ENCODE data around the gene OS9.

The OS9 gene

DNA sequence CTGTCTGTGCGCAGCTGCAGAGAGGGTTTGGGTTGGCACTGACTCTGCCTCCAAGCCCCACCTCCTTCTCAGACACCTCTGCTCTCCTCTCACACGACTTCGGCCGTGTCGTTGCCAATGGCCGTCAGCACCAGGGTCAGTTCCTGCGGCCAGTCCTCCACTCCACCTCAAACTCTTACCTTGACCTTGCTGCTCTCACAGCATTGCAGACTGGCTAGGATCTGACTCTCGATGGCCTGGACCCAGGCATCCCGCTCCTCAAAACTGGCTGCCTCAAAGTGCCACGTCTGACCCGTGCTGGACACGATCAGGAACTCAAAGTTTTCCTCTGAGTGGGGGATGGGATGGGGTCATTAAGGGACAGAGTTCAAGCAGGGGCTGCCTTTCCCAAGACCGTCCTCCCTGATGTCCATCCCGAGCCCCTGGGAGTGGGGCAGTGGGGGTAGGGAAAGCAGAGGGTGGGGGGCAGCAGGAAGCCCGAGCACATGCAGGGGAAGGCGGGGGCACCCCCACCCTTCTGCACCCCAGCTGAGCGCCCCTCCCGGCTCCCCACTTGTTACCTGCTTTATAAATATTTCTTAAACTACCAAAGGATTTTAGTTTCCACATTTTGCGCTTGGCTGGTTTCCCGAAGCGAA lies 33.9 kb downstream of the OS9 start:
- in situ Hi-C loops (cut with HindIII; ENCODE audit: low sequenced_read_pairs) = no loop called here
- no peak for DNase-seq (ENCODE audit: low read depth)
- TF ChIP-seq, protein P1, sequence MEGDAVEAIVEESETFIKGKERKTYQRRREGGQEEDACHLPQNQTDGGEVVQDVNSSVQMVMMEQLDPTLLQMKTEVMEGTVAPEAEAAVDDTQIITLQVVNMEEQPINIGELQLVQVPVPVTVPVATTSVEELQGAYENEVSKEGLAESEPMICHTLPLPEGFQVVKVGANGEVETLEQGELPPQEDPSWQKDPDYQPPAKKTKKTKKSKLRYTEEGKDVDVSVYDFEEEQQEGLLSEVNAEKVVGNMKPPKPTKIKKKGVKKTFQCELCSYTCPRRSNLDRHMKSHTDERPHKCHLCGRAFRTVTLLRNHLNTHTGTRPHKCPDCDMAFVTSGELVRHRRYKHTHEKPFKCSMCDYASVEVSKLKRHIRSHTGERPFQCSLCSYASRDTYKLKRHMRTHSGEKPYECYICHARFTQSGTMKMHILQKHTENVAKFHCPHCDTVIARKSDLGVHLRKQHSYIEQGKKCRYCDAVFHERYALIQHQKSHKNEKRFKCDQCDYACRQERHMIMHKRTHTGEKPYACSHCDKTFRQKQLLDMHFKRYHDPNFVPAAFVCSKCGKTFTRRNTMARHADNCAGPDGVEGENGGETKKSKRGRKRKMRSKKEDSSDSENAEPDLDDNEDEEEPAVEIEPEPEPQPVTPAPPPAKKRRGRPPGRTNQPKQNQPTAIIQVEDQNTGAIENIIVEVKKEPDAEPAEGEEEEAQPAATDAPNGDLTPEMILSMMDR (IDR thresholded peaks at IDR 0.05; ENCODE audit: low read depth, low read length, missing control alignments) = no peak
- H3K4me3 ChIP-seq (ENCODE audit: low read depth, low read length) = no peak overlapping the region

DNA sequence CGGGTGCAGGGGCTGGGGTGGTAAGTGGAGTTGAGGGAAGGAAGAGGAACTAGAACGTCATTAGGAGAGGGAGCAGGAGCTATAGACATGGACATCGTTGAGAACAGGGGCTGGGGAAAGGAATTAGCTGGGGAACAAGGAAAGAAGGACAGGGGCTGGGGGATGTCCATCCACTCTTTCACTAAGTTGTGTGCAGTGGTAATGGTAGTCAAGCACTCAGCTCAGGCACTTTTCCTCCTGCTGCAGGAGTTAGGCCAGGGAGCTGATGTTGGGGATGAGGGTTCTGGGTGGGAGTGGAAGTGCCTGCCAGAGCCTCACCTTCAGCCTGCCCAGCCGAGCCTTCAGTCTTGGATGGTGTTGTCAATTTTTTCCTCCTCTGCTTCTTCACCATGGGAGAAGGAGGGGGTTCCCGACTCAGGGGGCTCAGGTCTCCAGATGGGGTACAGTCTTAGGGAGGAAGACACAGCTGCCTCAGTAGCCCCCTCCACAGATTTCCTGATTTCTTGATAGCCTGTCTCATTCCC lies 35.5 kb downstream of the OS9 start:
- TF ChIP-seq, protein P1 (IDR thresholded peaks at IDR 0.05; ENCODE audit: low read depth, low read length, missing control alignments) = no peak
- in situ Hi-C loops (cut with HindIII; ENCODE audit: low sequenced_read_pairs) = no loop called here
- DNase-seq (ENCODE audit: low read depth) = no peak
- H3K4me3 ChIP-seq (ENCODE audit: low read depth, low read length) = no peak overlapping the region

DNA sequence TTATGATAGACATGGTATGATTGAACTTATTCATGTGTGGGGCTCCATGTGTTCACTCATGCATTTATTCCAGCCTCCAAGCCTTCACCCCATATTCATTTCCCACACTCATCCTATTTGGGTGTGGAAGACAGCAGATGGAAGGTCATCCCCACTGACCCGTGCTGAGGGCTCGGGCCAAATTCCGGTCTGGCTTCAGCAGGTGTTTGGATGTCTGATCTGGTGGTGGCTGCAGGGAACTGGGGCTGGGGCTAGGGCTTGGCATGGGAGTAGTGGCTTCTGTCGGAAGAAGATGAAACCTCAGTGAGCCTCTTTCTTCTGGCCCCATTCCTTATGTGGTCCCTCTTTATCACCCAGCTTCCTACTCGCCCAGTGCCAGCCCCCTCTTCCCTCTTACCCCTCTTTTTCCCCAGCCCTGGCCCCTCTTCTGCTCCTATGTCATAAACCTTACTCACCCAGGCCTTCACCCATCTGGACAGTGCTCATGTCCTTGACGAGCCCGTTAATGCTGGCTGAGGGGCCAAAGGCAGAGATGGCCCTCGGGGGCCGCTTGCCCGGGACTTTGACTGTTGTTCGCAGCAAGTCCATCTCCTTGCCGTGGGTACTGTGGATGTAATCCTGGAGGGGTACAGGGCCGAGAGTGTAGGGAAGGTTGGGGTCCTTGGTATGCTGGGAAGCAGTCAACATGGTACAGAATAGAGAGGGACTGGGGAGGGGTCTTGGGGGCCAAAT lies 36.6 kb downstream of the OS9 start:
- TF ChIP-seq, protein P1 (IDR thresholded peaks at IDR 0.05; ENCODE audit: low read depth, low read length, missing control alignments) = no peak
- DNase-seq (ENCODE audit: low read depth) = no peak
- no peak overlapping the region for H3K4me3 ChIP-seq (ENCODE audit: low read depth, low read length)
- in situ Hi-C loops (cut with HindIII; ENCODE audit: low sequenced_read_pairs) = no loop called here

DNA sequence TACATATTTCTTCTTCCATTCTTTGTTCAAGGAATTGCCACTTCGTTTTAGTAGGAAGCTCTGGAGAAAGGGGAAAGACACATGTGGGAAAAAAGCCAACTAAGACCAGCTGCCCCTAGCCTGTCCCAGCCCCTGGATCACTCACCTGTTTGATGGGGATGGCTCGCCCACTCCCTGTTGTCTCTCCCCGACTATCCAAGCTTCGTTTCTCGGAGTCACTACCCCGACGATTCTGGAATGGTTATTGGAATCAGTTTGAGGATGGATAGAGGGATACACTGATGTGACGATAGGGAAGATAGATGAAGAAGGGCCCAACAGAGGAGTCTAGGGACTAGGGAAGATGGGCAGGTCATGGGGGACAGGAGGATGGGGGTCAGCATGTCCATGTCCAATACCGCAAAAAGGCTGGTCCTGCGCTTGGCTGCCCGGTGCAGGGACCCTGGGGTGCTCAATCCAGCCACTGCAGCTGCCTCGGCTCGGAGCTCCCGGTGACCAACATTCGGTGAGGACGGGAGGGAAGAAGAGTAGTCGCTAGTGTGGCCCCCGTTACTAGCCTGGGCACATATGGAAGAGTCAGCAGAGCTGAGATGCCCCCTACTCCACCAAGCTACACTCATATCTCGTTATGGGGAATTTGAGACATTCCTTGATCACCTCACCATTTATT lies 37.6 kb downstream of the OS9 start:
- no peak for DNase-seq (ENCODE audit: low read depth)
- no peak overlapping the region for H3K4me3 ChIP-seq (ENCODE audit: low read depth, low read length)
- TF ChIP-seq, protein P1 (IDR thresholded peaks at IDR 0.05; ENCODE audit: low read depth, low read length, missing control alignments) = no peak
- in situ Hi-C loops (cut with HindIII; ENCODE audit: low sequenced_read_pairs) = no loop called here

DNA sequence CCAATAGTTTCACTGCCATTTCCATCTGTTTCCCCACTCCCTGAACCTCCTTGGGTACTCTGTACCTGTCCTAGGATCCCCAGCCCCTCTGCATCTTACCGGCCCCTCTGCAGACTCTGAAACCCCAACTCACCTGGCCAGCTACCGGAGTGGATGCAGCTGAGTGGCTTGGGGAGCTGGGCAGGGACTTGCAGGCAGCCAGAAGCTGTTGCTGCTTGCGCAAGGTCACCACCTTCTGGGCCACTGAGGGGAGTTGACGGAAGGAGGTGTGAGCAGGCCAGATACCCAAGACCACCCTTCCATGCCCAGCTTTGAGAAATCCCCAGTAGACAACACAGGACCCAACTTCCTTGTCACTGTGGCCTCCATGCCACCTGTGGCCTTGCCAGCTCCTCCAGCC lies 38.3 kb downstream of the OS9 start:
- H3K4me3 ChIP-seq (ENCODE audit: low read depth, low read length) = no peak overlapping the region
- DNase-seq (ENCODE audit: low read depth) = no peak
- TF ChIP-seq, protein P1 (IDR thresholded peaks at IDR 0.05; ENCODE audit: low read depth, low read length, missing control alignments) = no peak
- in situ Hi-C loops (cut with HindIII; ENCODE audit: low sequenced_read_pairs) = no loop called here

DNA sequence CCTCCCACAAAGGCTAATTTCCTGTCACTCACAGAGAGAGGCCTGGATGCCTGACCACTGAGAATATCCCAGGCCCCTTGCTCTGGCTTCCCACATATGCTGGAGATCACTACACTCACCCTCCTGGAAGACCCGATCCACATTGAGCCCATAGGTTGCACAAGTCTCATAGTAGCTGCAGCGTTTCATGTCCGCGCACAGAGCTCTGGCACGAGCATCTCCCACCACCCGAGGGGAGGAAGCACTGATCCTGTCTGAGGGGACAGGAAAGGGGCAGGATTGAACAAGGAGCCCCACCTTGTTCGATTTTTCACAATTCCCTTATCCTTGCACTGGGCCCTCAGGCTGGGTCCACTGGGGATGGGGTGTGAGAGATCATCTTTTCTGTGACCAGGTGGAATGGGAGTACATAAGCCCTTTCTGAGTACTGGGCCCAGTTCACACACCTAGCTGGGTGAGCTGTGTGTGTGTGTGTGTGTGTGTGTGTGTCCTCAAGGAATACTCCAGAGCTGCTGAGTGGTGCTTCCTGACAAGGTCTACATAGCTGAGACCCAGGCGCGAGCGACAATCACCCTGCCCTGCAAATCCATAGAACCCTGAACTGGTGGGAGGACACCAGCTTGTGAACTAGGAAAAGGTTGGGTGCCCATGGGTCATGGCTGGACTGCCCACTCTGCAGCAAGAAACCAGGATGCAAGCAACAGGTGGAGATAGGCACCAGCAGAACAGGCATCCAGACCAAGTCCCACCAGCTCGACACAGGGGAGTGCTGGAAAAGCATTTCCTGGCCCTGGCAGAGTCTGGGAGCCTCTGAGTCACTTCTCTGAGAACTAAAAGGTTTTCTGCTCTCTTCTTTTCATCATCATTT lies 39.0 kb downstream of the OS9 start:
- in situ Hi-C loops (cut with HindIII; ENCODE audit: low sequenced_read_pairs) = no loop called here
- no peak overlapping the region for H3K4me3 ChIP-seq (ENCODE audit: low read depth, low read length)
- TF ChIP-seq, protein P1 (IDR thresholded peaks at IDR 0.05; ENCODE audit: low read depth, low read length, missing control alignments) = no peak
- DNase-seq (ENCODE audit: low read depth) = no peak
